ENCODE data around the gene BCAR3.
"Not testable (repeated sequence)": the region's sequence is repeated elsewhere in the genome, so short reads cannot be mapped to it uniquely, and the experiment has no call there.

The BCAR3 gene

DNA sequence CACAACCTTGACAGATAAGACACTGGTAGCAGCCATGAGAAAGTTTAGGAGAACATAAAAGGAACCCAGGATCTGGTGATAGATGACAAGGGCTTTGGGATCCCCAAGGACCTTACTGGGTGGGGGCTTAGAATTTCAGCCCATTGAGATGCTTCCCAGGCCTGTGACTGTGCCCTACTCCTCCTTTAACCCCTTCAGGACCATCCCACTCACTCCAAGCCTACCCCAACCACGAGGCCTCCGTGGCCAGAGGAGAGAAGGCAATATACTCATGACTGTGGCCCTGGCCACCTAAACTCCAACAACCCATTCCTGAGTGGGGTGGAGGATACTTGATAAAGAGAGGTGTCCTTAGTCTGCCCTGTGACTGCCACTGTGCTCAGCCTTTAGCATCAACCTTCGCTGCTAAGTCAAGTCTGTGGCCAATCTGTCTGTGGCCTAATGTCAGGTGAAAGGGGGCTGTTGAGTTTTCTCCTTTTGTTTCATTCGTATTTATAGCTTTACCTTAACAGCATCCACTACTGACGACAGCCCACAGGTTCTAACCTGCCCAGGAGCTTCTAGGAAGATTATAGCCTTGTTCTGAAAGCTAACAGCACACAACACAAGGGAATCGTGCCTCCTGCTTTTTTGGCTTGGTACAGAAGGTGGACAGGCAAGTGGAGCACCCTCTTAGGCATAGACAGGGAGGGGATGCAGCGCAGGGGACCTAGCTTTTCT lies 16.9 kb upstream of the BCAR3 start:
- no peak overlapping the region for H3K23ac ChIP-seq (ENCODE audit: low read length)
- no peak overlapping the region for H4K8ac ChIP-seq (ENCODE audit: low read depth, low read length)
- no peak overlapping the region for H3K4ac ChIP-seq (ENCODE audit: low read depth, low read length)
- no peak overlapping the region for H4K12ac ChIP-seq (ENCODE audit: low read depth, low read length)
- no peak overlapping the region for H2BK5ac ChIP-seq (ENCODE audit: low read depth, low read length, poor library complexity)
- no peak overlapping the region for H3K18ac ChIP-seq (ENCODE audit: low read length)
- H3K4me2 ChIP-seq (ENCODE audit: low read length), result no peak overlapping the region
- peaks cover 8% of the 10 kb centered on the region for H3K79me2 ChIP-seq (ENCODE audit: control insufficient read depth, insufficient read depth, low read length, poor library complexity)
- no peak overlapping the region for H4K91ac ChIP-seq (ENCODE audit: low read depth, low read length)
- WGBS (ENCODE audit: extremely low coverage, insufficient coverage, insufficient read length), result no CpG with 5 or more reads among the region's 7 CpGs
- no peak overlapping the region for H2AFZ ChIP-seq (ENCODE audit: insufficient read depth, low read length, poor library complexity)
- H3K4me1 ChIP-seq (ENCODE audit: control insufficient read depth in 1 of 2, insufficient read depth in 2 of 2, low read length in 2 of 2), result peaks cover 27 to 29% of the 10 kb centered on the region in 2 experiments
- peak overlapping the region; percentile 56 for H2BK12ac ChIP-seq (ENCODE audit: low read length)
- no peak overlapping the region for H3K27ac ChIP-seq (ENCODE audit: low read depth, low read length)
- H2AK5ac ChIP-seq (ENCODE audit: low read length), result peak overlapping the region; percentile 25
- H3K4me3 ChIP-seq (ENCODE audit: low read depth, low read length), result no peak overlapping the region
- H3K9me3 ChIP-seq (ENCODE audit: insufficient read depth, low read depth, low read length), result no peaks in the 10 kb centered on the region
- H3K79me1 ChIP-seq (ENCODE audit: low read length), result peaks cover 28% of the 10 kb centered on the region
- no peak overlapping the region for H2BK120ac ChIP-seq (ENCODE audit: insufficient read depth, low read length, poor library complexity)
- DNase-seq, result no peak
- no peaks in the 10 kb centered on the region for H3K36me3 ChIP-seq (ENCODE audit: control insufficient read depth in 1 of 2, insufficient read depth in 2 of 2, low read length in 2 of 2)
- H3K27me3 ChIP-seq (ENCODE audit: insufficient read depth, low read length), result no peaks in the 10 kb centered on the region
- no peak overlapping the region for H3K14ac ChIP-seq (ENCODE audit: low read length)
- no peak overlapping the region for H3K9ac ChIP-seq (ENCODE audit: low read length)

DNA sequence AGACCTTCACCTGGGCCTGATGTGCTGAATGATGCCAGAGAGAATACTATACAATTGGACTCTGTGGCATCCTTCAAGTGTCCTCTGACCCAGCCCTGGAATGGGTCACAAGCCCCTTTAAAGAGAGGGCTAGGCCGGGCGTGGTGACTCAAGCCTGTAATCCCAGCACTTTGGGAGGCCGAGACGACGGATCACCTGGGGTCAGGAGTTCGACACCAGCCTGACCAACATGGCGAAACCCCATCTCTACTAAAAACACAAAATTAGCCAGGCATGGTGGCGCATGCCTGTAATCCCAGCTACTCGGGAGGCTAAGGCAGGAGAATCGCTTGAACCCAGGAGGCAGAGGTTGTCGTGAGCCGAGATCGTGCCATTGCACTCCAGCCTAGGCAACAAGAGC lies 15.9 kb upstream of the BCAR3 start:
- not testable (repeated sequence) for H4K91ac ChIP-seq (ENCODE audit: low read depth, low read length); H3K4me2 ChIP-seq (ENCODE audit: low read length); H3K4ac ChIP-seq (ENCODE audit: low read depth, low read length); H2BK120ac ChIP-seq (ENCODE audit: insufficient read depth, low read length, poor library complexity); H3K14ac ChIP-seq (ENCODE audit: low read length); H3K36me3 ChIP-seq (ENCODE audit: control insufficient read depth in 1 of 2, insufficient read depth in 2 of 2, low read length in 2 of 2); H3K9ac ChIP-seq (ENCODE audit: low read length); H3K18ac ChIP-seq (ENCODE audit: low read length); H3K4me3 ChIP-seq (ENCODE audit: low read depth, low read length); H2BK5ac ChIP-seq (ENCODE audit: low read depth, low read length, poor library complexity); H3K27ac ChIP-seq (ENCODE audit: low read depth, low read length); H3K27me3 ChIP-seq (ENCODE audit: insufficient read depth, low read length); DNase-seq; H4K8ac ChIP-seq (ENCODE audit: low read depth, low read length); H3K9me3 ChIP-seq (ENCODE audit: insufficient read depth, low read depth, low read length); H2AK5ac ChIP-seq (ENCODE audit: low read length); H2BK12ac ChIP-seq (ENCODE audit: low read length); H3K79me2 ChIP-seq (ENCODE audit: control insufficient read depth, insufficient read depth, low read length, poor library complexity); H2AFZ ChIP-seq (ENCODE audit: insufficient read depth, low read length, poor library complexity); H3K23ac ChIP-seq (ENCODE audit: low read length); H4K12ac ChIP-seq (ENCODE audit: low read depth, low read length)
- no CpG with 5 or more reads among the region's 13 CpGs for WGBS (ENCODE audit: extremely low coverage, insufficient coverage, insufficient read length)
- Histone ChIP-seq H3K79me1 (ENCODE audit: low read length) (peaks cover 24% of the 10 kb centered on the region), H3K4me1 (ENCODE audit: control insufficient read depth in 1 of 2, insufficient read depth in 2 of 2, low read length in 2 of 2) (peaks cover 21% of the 10 kb centered on the region in 2 experiments)

DNA sequence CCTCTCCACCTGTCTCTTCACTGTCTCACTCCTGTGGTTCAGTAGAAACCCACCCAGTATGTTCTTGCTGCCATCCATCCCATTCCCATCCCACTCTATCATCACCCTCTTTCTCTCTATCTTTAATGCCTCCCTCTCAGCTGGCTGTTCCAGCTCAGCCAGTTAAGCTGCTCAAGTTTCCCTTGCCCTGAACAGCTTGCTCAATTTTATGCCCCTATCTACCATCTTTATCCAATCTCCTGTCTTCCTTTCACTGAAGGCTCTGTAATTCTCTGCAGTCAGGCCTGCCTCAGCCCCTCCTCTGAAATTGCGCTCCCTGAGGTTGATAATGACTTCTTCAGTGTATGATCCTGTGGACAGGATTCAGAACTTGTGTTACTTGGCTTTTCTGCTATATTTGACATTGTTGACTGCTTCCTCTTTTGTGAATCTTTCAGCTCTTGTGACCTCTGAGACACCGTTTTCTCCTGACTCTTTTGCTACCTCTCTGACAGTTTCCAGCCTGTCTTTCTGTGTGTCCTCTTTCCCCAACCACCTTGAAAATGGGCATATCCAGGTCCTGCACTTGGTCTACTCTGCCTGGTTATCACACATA lies 13.9 kb upstream of the BCAR3 start:
- H3K27me3 ChIP-seq (ENCODE audit: insufficient read depth, low read length), result no peaks in the 10 kb centered on the region
- H3K18ac ChIP-seq (ENCODE audit: low read length), result no peak overlapping the region
- no peak overlapping the region for H3K23ac ChIP-seq (ENCODE audit: low read length)
- H4K91ac ChIP-seq (ENCODE audit: low read depth, low read length), result no peak overlapping the region
- no peak overlapping the region for H3K4ac ChIP-seq (ENCODE audit: low read depth, low read length)
- H2AFZ ChIP-seq (ENCODE audit: insufficient read depth, low read length, poor library complexity), result no peak overlapping the region
- no peak overlapping the region for H4K12ac ChIP-seq (ENCODE audit: low read depth, low read length)
- H4K8ac ChIP-seq (ENCODE audit: low read depth, low read length), result no peak overlapping the region
- no peak overlapping the region for H2AK5ac ChIP-seq (ENCODE audit: low read length)
- H3K4me3 ChIP-seq (ENCODE audit: low read depth, low read length), result no peak overlapping the region
- no peak overlapping the region for H3K14ac ChIP-seq (ENCODE audit: low read length)
- no peaks in the 10 kb centered on the region for H3K79me2 ChIP-seq (ENCODE audit: control insufficient read depth, insufficient read depth, low read length, poor library complexity)
- H3K36me3 ChIP-seq (ENCODE audit: control insufficient read depth in 1 of 2, insufficient read depth in 2 of 2, low read length in 2 of 2), result no peaks in the 10 kb centered on the region
- H2BK120ac ChIP-seq (ENCODE audit: insufficient read depth, low read length, poor library complexity), result no peak overlapping the region
- H2BK5ac ChIP-seq (ENCODE audit: low read depth, low read length, poor library complexity), result no peak overlapping the region
- no peaks in the 10 kb centered on the region for H3K9me3 ChIP-seq (ENCODE audit: insufficient read depth, low read depth, low read length)
- H3K9ac ChIP-seq (ENCODE audit: low read length), result no peak overlapping the region
- H3K4me2 ChIP-seq (ENCODE audit: low read length), result no peak overlapping the region
- H3K4me1 ChIP-seq (ENCODE audit: control insufficient read depth in 1 of 2, insufficient read depth in 2 of 2, low read length in 2 of 2), result peaks cover 3 to 6% of the 10 kb centered on the region in 2 experiments
- no peak overlapping the region for H3K27ac ChIP-seq (ENCODE audit: low read depth, low read length)
- peaks cover 7% of the 10 kb centered on the region for H3K79me1 ChIP-seq (ENCODE audit: low read length)
- peak; percentile 51 to 75 for DNase-seq
- WGBS (ENCODE audit: extremely low coverage, insufficient coverage, insufficient read length), result no CpG with 5 or more reads among the region's 2 CpGs
- no peak overlapping the region for H2BK12ac ChIP-seq (ENCODE audit: low read length)

DNA sequence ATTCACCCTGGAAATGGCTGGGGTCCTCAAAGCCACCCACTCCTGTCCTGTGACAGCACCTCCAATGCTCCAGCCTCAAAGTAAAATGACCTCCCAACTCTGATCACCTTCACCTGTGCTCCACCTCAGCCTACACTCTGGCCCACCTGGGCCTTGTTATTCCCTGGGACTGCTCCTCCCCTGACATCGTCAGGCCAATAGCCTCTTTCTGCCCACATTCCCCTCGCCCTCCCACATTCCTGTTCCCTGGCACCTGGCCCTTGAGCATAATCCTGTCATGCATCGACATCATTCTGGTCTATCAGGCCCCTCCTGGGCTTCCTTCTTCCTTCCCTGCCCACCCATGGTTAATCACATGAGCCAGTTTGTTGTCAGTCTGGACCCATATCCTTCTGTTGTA lies 13.2 kb upstream of the BCAR3 start:
- no peak overlapping the region for H3K23ac ChIP-seq (ENCODE audit: low read length)
- no peak overlapping the region for H2BK5ac ChIP-seq (ENCODE audit: low read depth, low read length, poor library complexity)
- no peak overlapping the region for H3K4me3 ChIP-seq (ENCODE audit: low read depth, low read length)
- H2AK5ac ChIP-seq (ENCODE audit: low read length), result peak overlapping the region; percentile 2
- peaks cover 3 to 6% of the 10 kb centered on the region in 2 experiments for H3K4me1 ChIP-seq (ENCODE audit: control insufficient read depth in 1 of 2, insufficient read depth in 2 of 2, low read length in 2 of 2)
- H2BK120ac ChIP-seq (ENCODE audit: insufficient read depth, low read length, poor library complexity), result no peak overlapping the region
- no peak overlapping the region for H3K27ac ChIP-seq (ENCODE audit: low read depth, low read length)
- no peak overlapping the region for H2BK12ac ChIP-seq (ENCODE audit: low read length)
- no peaks in the 10 kb centered on the region for H3K36me3 ChIP-seq (ENCODE audit: control insufficient read depth in 1 of 2, insufficient read depth in 2 of 2, low read length in 2 of 2)
- no peak overlapping the region for H3K9ac ChIP-seq (ENCODE audit: low read length)
- peaks cover 2% of the 10 kb centered on the region for H3K79me1 ChIP-seq (ENCODE audit: low read length)
- H3K27me3 ChIP-seq (ENCODE audit: insufficient read depth, low read length), result no peaks in the 10 kb centered on the region
- H3K79me2 ChIP-seq (ENCODE audit: control insufficient read depth, insufficient read depth, low read length, poor library complexity), result no peaks in the 10 kb centered on the region
- H3K4ac ChIP-seq (ENCODE audit: low read depth, low read length), result no peak overlapping the region
- WGBS (ENCODE audit: extremely low coverage, insufficient coverage, insufficient read length), result no CpG with 5 or more reads among the region's 3 CpGs
- H3K9me3 ChIP-seq (ENCODE audit: insufficient read depth, low read depth, low read length), result no peaks in the 10 kb centered on the region
- no peak overlapping the region for H3K4me2 ChIP-seq (ENCODE audit: low read length)
- no peak overlapping the region for H4K8ac ChIP-seq (ENCODE audit: low read depth, low read length)
- no peak overlapping the region for H4K91ac ChIP-seq (ENCODE audit: low read depth, low read length)
- H3K18ac ChIP-seq (ENCODE audit: low read length), result no peak overlapping the region
- H2AFZ ChIP-seq (ENCODE audit: insufficient read depth, low read length, poor library complexity), result no peak overlapping the region
- DNase-seq, result no peak
- H3K14ac ChIP-seq (ENCODE audit: low read length), result no peak overlapping the region
- no peak overlapping the region for H4K12ac ChIP-seq (ENCODE audit: low read depth, low read length)
